AG20443 (cell line): ENCODE data around the gene ZNF738.
"Not testable (repeated sequence)": the region's sequence is repeated elsewhere in the genome, so short reads cannot be mapped to it uniquely, and the experiment has no call there.

ENCODE experiments used
- DNase-seq: peaks from one replicate; pipeline ENCODE4 v3.0.0; 2012; ENCODE audit warnings: low spot score, mixed read lengths

Gene ZNF738

GRCh38 chr19:21358768-21359451, at the start of gene ZNF738:
Gene ZNF738, plus strand, starts transcription at chr19:21359000. Its CDS starts 141 bp downstream, at chr19:21359141.
- peak; percentile 95 for DNase-seq

GRCh38 chr19:21312807-21313206, 46.0 kb upstream of the ZNF738 start:
- DNase-seq = not testable (repeated sequence)

GRCh38 chr19:21314676-21315075, 44.1 kb upstream of the ZNF738 start:
- DNase-seq = no peak

- DNase-seq = no peak
Observed at GRCh38 chr19:21317821-21318220, 41.0 kb upstream of the ZNF738 start.

- no peak for DNase-seq
Observed at GRCh38 chr19:21321134-21321533, 37.7 kb upstream of the ZNF738 start.

- DNase-seq = peak; percentile 3
Observed at GRCh38 chr19:21321996-21322395, 36.8 kb upstream of the ZNF738 start.

GRCh38 chr19:21322528-21322927, 36.3 kb upstream of the ZNF738 start:
- peak; percentile 9 for DNase-seq

- DNase-seq = no peak
Observed at GRCh38 chr19:21323000-21323399, 35.8 kb upstream of the ZNF738 start.

GRCh38 chr19:21326169-21326568, 32.6 kb upstream of the ZNF738 start:
- no peak for DNase-seq

GRCh38 chr19:21328406-21328805, 30.4 kb upstream of the ZNF738 start:
- DNase-seq = no peak

- peak; percentile 95 for DNase-seq
Observed at GRCh38 chr19:21328885-21329605, 29.8 kb upstream of the ZNF738 start, which contains the start of gene ZNF708. Gene ZNF708, minus strand, starts transcription at chr19:21329410. Its CDS starts 198 bp downstream, at chr19:21329212.

GRCh38 chr19:21335721-21336120, 23.1 kb upstream of the ZNF738 start:
- DNase-seq = no peak

GRCh38 chr19:21344841-21345240, 14.0 kb upstream of the ZNF738 start:
- not testable (repeated sequence) for DNase-seq

GRCh38 chr19:21352830-21353229, 6.0 kb upstream of the ZNF738 start:
- DNase-seq = no peak

- DNase-seq = no peak
Observed at GRCh38 chr19:21362291-21362690, 3.5 kb downstream of the ZNF738 start.

GRCh38 chr19:21383980-21384582, 25.3 kb downstream of the ZNF738 start:
- no peak for DNase-seq

- no peak for DNase-seq
Observed at GRCh38 chr19:21396121-21396520, 37.3 kb downstream of the ZNF738 start.

GRCh38 chr19:21396893-21397572, 38.2 kb downstream of the ZNF738 start, which contains the start of gene ZNF493:
Gene ZNF493, plus strand, starts transcription at chr19:21397133. Its CDS starts 105 bp downstream, at chr19:21397238.
- DNase-seq = peak; percentile 92

- DNase-seq = no peak
Observed at GRCh38 chr19:21398851-21399250, 40.1 kb downstream of the ZNF738 start.

- no peak for DNase-seq
Observed at GRCh38 chr19:21402303-21402985, 43.6 kb downstream of the ZNF738 start.

- DNase-seq = no peak
Observed at GRCh38 chr19:21410166-21410565, 51.4 kb downstream of the ZNF738 start.

GRCh38 chr19:21422244-21422643, 63.4 kb downstream of the ZNF738 start:
- DNase-seq = no peak
